B cell (primary cell): Measurements from ENCODE around the gene RIPK1. TPM values are rescaled to one million over a fixed set of nuclear protein-coding genes. Genes with fewer than 3 reads are reported as not detected.

Experiments used
- ATAC-seq: fragments of 200-7000 bp; cut with Tn5 transposase; one replicate; pipeline ENCODE4 v1.10.0; 2021; ENCODE audit warnings: low read depth, mild to moderate bottlenecking, moderate number of reproducible peaks, moderate library complexity
- CTCF ChIA-PET: fragments of 350-600 bp; sonication (Branson Sonifier 250); formaldehyde crosslinking; loops from one replicate; lab custom pipeline; 2021; ENCODE audit warnings: antibody characterized with exemption, inconsistent platforms; lab: Charles Lee
- POLR2A ChIA-PET: fragments of 350-600 bp; sonication (Branson Sonifier 250); formaldehyde crosslinking; loops from one replicate; lab custom pipeline; 2021; ENCODE audit warnings: antibody characterized with exemption; lab: Charles Lee
- DNase-seq: peaks from one replicate; pipeline ENCODE4 v3.0.0; 2013
- H2AFZ ChIP-seq: 2 replicates; pipeline ENCODE4 v1.6.1; 2012; ENCODE audit warnings: mild to moderate bottlenecking, low read depth, low read length; ENCODE audit not compliant: insufficient read depth, poor library complexity, severe bottlenecking
- H3K27ac ChIP-seq, 2 donors: 1 replicate in 1 of 2; 2 replicates in 1 of 2; pipeline ENCODE4 v1.5.1; 2012 to 2013; ENCODE audit warnings: low read length in 2 of 2, mild to moderate bottlenecking in 2 of 2, moderate library complexity in 1 of 2
- H3K27me3 ChIP-seq, 4 experiments: fragments of 200-600 bp in 1 of 4; sonication (generic) in 1 of 4; replicated peaks in 1 of 4; 1 replicate in 2 of 4; 2 replicates in 2 of 4; pipeline versions ENCODE4 v1.6.1 to v1.7.0; 2013 to 2016; ENCODE audit warnings: low read length in 3 of 4, mild to moderate bottlenecking in 2 of 4, mixed read lengths in 1 of 4, moderate library complexity in 1 of 4; ENCODE audit not compliant: insufficient read depth in 4 of 4, control insufficient read depth in 3 of 4; ENCODE audit errors: control extremely low read depth in 1 of 4
- H3K36me3 ChIP-seq, 2 experiments: replicated peaks in 1 of 2; 1 replicate in 1 of 2; 2 replicates in 1 of 2; pipeline versions ENCODE4 v1.6.1 to v1.7.1; 2013; ENCODE audit warnings: low read length in 1 of 2; ENCODE audit not compliant: insufficient read depth in 2 of 2, control insufficient read depth in 1 of 2; ENCODE audit errors: control extremely low read depth in 1 of 2, extremely low read depth in 1 of 2
- H3K4me1 ChIP-seq, 2 donors: fragments of 200-600 bp in 1 of 2; sonication (generic) in 1 of 2; 1 replicate in 1 of 2; 2 replicates in 1 of 2; pipeline versions ENCODE4 v1.5.1 to v1.6.1; 2013 to 2017; ENCODE audit warnings: low read length in 2 of 2; ENCODE audit not compliant: control insufficient read depth in 2 of 2, insufficient read depth in 2 of 2
- H3K4me2 ChIP-seq: replicated peaks from 2 replicates; pipeline ENCODE3; 2012; ENCODE audit warnings: mild to moderate bottlenecking, low read depth, low read length; ENCODE audit not compliant: poor library complexity, severe bottlenecking
- H3K4me3 ChIP-seq, 5 experiments: fragments of 200-600 bp in 1 of 5; sonication (generic) in 1 of 5; 1 replicate in 3 of 5; 2 replicates in 2 of 5; pipeline versions ENCODE4 v1.5.1 to v1.7.0; 2011 to 2016; ENCODE audit warnings: low read length in 4 of 5, mild to moderate bottlenecking in 4 of 5, low read depth in 2 of 5, control low read depth in 1 of 5, moderate library complexity in 1 of 5; ENCODE audit not compliant: insufficient read depth in 1 of 5; ENCODE audit errors: control extremely low read depth in 1 of 5, extremely low read depth in 1 of 5
- H3K79me2 ChIP-seq: fragments of 200-600 bp; sonication (generic); one replicate; pipeline ENCODE4 v1.6.0; 2016; ENCODE audit warnings: low read length; ENCODE audit not compliant: control insufficient read depth, insufficient read depth
- H3K9ac ChIP-seq: fragments of 200-600 bp; sonication (generic); 2 replicates; pipeline ENCODE4 v1.6.1; 2017; ENCODE audit warnings: mild to moderate bottlenecking, low read length, moderate library complexity
- H3K9me3 ChIP-seq, 3 donors: one replicate each; pipeline versions ENCODE4 v1.6.1 to v1.7.1; 2013; ENCODE audit warnings: low read length in 2 of 3; ENCODE audit not compliant: control insufficient read depth in 2 of 3, insufficient read depth in 1 of 3; ENCODE audit errors: control extremely low read depth in 1 of 3
- H4K20me1 ChIP-seq: 2 replicates; pipeline ENCODE4 v1.6.0; 2012; ENCODE audit warnings: mild to moderate bottlenecking, low read length; ENCODE audit not compliant: insufficient read depth, control insufficient read depth, poor library complexity, severe bottlenecking
- H3K27ac Mint-ChIP-seq: one replicate; pipeline ENCODE4 v1.8.0; 2021; ENCODE audit warnings: mixed read lengths
- H3K27me3 Mint-ChIP-seq: one replicate; pipeline ENCODE4 v1.8.0; 2021; ENCODE audit warnings: mixed read lengths
- H3K4me1 Mint-ChIP-seq: one replicate; pipeline ENCODE4 v1.8.0; 2021; ENCODE audit warnings: mixed read lengths
- H3K4me3 Mint-ChIP-seq: one replicate; pipeline ENCODE4 v1.8.0; 2021; ENCODE audit warnings: mixed read lengths
- H3K9me3 Mint-ChIP-seq: one replicate; pipeline ENCODE4 v1.8.0; 2022; ENCODE audit warnings: mixed read lengths; ENCODE audit not compliant: insufficient read depth
- EZH2 ChIP-seq: IDR thresholded peaks from 2 replicates; pipeline ENCODE4 v1.6.1; 2012; ENCODE audit warnings: borderline replicate concordance, low read depth, mild to moderate bottlenecking, moderate library complexity, low read length; ENCODE audit not compliant: insufficient read depth, poor library complexity, severe bottlenecking
- WGBS: methylation state at CpG from one replicate; pipeline ENCODE4 v1.1.5; 2013; ENCODE audit warnings: missing lambda C conversion rate; ENCODE audit not compliant: insufficient coverage; 5-methylcytosine and 5-hydroxymethylcytosine counted together
- intact Hi-C: fragments of 100-400 bp; cut with micrococcal nuclease; formaldehyde crosslinking; loops from one replicate; pipeline ENCODE4 v1.10.0; 2022
- polyA plus RNA-seq: library from polyadenylated mRNA; depleted of rRNA; stranded (reverse); fragments of >200 nt; gene quantifications from 2 replicates; pipeline ENCODE4 v1.2.3, GENCODE V29; 2012
- total RNA-seq, 2 donors: library from RNA; stranded (reverse); fragments of 120-200 nt in 1 of 2; gene quantifications; 1 replicate in 1 of 2; 2 replicates in 1 of 2; pipeline versions ENCODE4 v1.2.3 to v1.2.4, GENCODE V29; 2013 to 2022
- TF ChIP-seq, protein P1 (sequence below): fragments of 200-600 bp; IDR thresholded peaks from one replicate; pipeline ENCODE4 v1.8.0; 2022; ENCODE audit warnings: antibody characterized with exemption, mild to moderate bottlenecking

The RIPK1 gene
- total and polyA plus RNA-seq, 2 donors (not counting 1 experiment from before 2014, with no cell fraction given) = 7.3 to 26.2 TPM

DNA sequence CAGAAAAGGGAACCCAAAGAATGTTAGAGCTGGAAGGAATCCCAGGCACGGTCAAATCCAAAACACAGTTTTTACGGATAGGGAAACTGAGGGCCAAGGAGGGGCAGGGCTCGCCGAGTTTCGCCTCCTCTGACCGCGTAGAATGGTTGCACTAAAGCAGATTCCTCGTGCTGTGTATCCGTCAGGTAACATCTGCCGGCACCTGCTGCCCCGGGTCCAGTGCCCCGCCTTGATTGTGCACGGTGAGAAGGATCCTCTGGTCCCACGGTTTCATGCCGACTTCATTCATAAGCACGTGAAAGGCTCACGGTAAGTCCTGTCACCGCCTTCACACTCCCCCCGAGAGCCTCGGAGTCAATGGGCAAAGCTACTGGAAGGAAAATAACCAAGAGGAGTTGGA, 71.9 kb downstream of the RIPK1 start:
- H3K4me3 ChIP-seq = no peak overlapping the region
- Mint-ChIP-seq H3K4me3 (no peak overlapping the region), H3K4me1 (peaks cover 12% of the 10 kb centered on the region), H3K9me3 (no peaks in the 10 kb centered on the region), H3K27ac (peak overlapping the region; percentile 27), H3K27me3 (no peaks in the 10 kb centered on the region)
- TF ChIP-seq EZH2 = no peak
- TF ChIP-seq, protein P1, sequence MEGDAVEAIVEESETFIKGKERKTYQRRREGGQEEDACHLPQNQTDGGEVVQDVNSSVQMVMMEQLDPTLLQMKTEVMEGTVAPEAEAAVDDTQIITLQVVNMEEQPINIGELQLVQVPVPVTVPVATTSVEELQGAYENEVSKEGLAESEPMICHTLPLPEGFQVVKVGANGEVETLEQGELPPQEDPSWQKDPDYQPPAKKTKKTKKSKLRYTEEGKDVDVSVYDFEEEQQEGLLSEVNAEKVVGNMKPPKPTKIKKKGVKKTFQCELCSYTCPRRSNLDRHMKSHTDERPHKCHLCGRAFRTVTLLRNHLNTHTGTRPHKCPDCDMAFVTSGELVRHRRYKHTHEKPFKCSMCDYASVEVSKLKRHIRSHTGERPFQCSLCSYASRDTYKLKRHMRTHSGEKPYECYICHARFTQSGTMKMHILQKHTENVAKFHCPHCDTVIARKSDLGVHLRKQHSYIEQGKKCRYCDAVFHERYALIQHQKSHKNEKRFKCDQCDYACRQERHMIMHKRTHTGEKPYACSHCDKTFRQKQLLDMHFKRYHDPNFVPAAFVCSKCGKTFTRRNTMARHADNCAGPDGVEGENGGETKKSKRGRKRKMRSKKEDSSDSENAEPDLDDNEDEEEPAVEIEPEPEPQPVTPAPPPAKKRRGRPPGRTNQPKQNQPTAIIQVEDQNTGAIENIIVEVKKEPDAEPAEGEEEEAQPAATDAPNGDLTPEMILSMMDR = no peak
- H3K79me2 ChIP-seq = no peaks in the 10 kb centered on the region
- ChIA-PET POLR2A (interaction anchor here (0.6 kb wide), 1 partner anchor 108 kb away, joined by 6 read pairs; no protein-coding TSS in a partner anchor), CTCF (interaction anchor here (0.6 to 1.2 kb wide), 2 partner anchors 112 to 369 kb away, joined by 3 read pairs; no protein-coding TSS in a partner anchor)
- ATAC-seq = no peak
- H2AFZ ChIP-seq = no peak overlapping the region
- H3K4me2 ChIP-seq = no peak overlapping the region
- no peak overlapping the region for H3K9ac ChIP-seq
- no peaks in the 10 kb centered on the region for H3K27me3 ChIP-seq
- H3K9me3 ChIP-seq = no peaks in the 10 kb centered on the region
- no peaks in the 10 kb centered on the region for H4K20me1 ChIP-seq
- 98% methylated on average over 20 of the region's 20 CpGs for WGBS
- DNase-seq = no peak
- H3K27ac ChIP-seq = no peak overlapping the region
- intact Hi-C loops = no loop called here
- H3K36me3 ChIP-seq = peaks cover 3 to 18% of the 10 kb centered on the region in 2 experiments
- H3K4me1 ChIP-seq = peaks cover 10 to 11% of the 10 kb centered on the region in 2 donors

DNA sequence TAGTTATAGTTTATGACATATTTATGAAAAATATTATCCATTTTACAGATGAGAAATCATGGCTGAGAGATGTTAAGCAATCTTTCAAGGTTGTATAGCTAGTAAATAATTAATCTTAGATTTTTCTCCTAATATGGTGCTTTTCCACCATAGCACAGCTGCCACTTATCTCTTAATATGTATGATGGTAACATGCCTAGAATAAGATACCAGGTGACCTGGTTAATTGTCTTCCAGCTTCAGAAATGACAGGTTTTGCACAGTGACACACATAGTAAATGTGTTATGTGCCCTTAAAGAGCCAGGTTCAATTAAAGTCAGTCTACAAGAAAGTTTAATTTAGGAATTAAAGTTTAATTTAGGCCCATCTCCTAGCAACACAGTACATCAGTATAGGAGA, 74.2 kb downstream of the RIPK1 start:
- H2AFZ ChIP-seq = no peak overlapping the region
- TF ChIP-seq, protein P1 = no peak
- no peak for TF ChIP-seq EZH2
- ChIA-PET CTCF (interaction anchor here (0.5 kb wide), 1 partner anchor 1977 kb away, joined by 3 read pairs; no protein-coding TSS in a partner anchor), POLR2A (no interaction called here)
- no peaks in the 10 kb centered on the region for H4K20me1 ChIP-seq
- H3K36me3 ChIP-seq = peaks cover under 1 to 4% of the 10 kb centered on the region in 2 experiments
- H3K4me1 ChIP-seq = peaks cover 10 to 11% of the 10 kb centered on the region in 2 donors
- Mint-ChIP-seq H3K27me3 (no peaks in the 10 kb centered on the region), H3K9me3 (no peaks in the 10 kb centered on the region), H3K4me1 (peaks cover 12% of the 10 kb centered on the region), H3K27ac (no peak overlapping the region), H3K4me3 (no peak overlapping the region)
- no peak overlapping the region for H3K4me2 ChIP-seq
- no peaks in the 10 kb centered on the region for H3K27me3 ChIP-seq
- no peak for ATAC-seq
- DNase-seq = no peak
- no peaks in the 10 kb centered on the region for H3K79me2 ChIP-seq
- intact Hi-C loops = no loop called here
- no peak overlapping the region for H3K9ac ChIP-seq
- no peak overlapping the region for H3K27ac ChIP-seq
- no peak overlapping the region for H3K4me3 ChIP-seq
- no peaks in the 10 kb centered on the region for H3K9me3 ChIP-seq
